Kidney (tissue), 14 donors: ENCODE data around the gene OXSR1. TPM values are rescaled to one million over a fixed set of nuclear protein-coding genes. Genes with fewer than 3 reads are reported as not detected.

Experiments used
- DNase-seq, 5 donors: peaks; one replicate each; pipeline ENCODE4 v3.0.0-alpha.2; 2013 to 2020
- FAIRE-seq: peaks from 2 replicates; lab custom pipeline; 2012; peaks lifted over from hg19 to GRCh38; lab: Jason Lieb, UNC
- H3K27ac ChIP-seq, 2 donors: one replicate each; pipeline ENCODE4 v1.7.0; 2013; ENCODE audit warnings: low read depth in 2 of 2, low read length in 2 of 2, inconsistent platforms in 1 of 2
- H3K27me3 ChIP-seq: one replicate; pipeline ENCODE4 v1.7.1; 2013; ENCODE audit warnings: low read length, inconsistent platforms; ENCODE audit not compliant: control insufficient read depth, insufficient read depth
- H3K36me3 ChIP-seq, 3 donors: one replicate each; pipeline versions ENCODE4 v1.7.0 to v1.7.1; 2013; ENCODE audit warnings: low read length in 3 of 3, control low read depth in 1 of 3, inconsistent platforms in 1 of 3; ENCODE audit not compliant: insufficient read depth in 3 of 3, control insufficient read depth in 2 of 3
- H3K4me1 ChIP-seq, 3 donors: one replicate each; pipeline versions ENCODE4 v1.7.0 to v1.7.1; 2013; ENCODE audit warnings: low read length in 3 of 3, inconsistent platforms in 1 of 3, low read depth in 1 of 3; ENCODE audit not compliant: control insufficient read depth in 2 of 3, insufficient read depth in 2 of 3
- H3K4me3 ChIP-seq, 3 donors: one replicate each; pipeline versions ENCODE4 v1.7.0 to v1.8.1; 2013; ENCODE audit warnings: low read length in 3 of 3, control low read depth in 1 of 3, inconsistent platforms in 1 of 3
- H3K9ac ChIP-seq, 3 donors: one replicate each; pipeline versions ENCODE4 v1.7.0 to v1.7.1; 2013; ENCODE audit warnings: low read length in 3 of 3, control low read depth in 1 of 3, inconsistent platforms in 1 of 3
- H3K9me3 ChIP-seq, 3 donors: one replicate each; pipeline versions ENCODE4 v1.7.0 to v1.7.1; 2013; ENCODE audit warnings: low read length in 3 of 3, control low read depth in 1 of 3, inconsistent platforms in 1 of 3; ENCODE audit not compliant: control insufficient read depth in 2 of 3, insufficient read depth in 1 of 3
- intact Hi-C: fragments of 100-400 bp; cut with DNase I; formaldehyde crosslinking; loops from one replicate; pipeline ENCODE4 v1.11.1; 2022
- polyA plus RNA-seq: library from polyadenylated mRNA; stranded (reverse); fragments of 350-450 nt; fragmentation: Illumina TruSeq; extraction: RNeasy Lipid Tissue Mini Kit (QIAGEN cat#74804); gene quantifications from one replicate; pipeline ENCODE4 v1.2.3, GENCODE V29; 2014; ENCODE audit warnings: low read depth, low replicate concordance; ENCODE audit not compliant: insufficient read depth
- total RNA-seq: library from RNA; stranded (reverse); fragmentation: NEBNext Ultra II Directional; extraction: Animal tissue kit (Norgen Biotek cat#: 25700); gene quantifications from one replicate; pipeline ENCODE4 v1.2.1, GENCODE V29; 2021
- TF ChIP-seq, protein P1 (sequence below): IDR thresholded peaks from 3 replicates; pipeline ENCODE4 v1.5.1; 2012; ENCODE audit warnings: mild to moderate bottlenecking, moderate library complexity, borderline replicate concordance; ENCODE audit not compliant: insufficient read depth; ENCODE audit errors: extremely low read depth
- donor health status: control.
- donor health status: control.
- donor health status: control.
- donor health status: control.
- donor health status: control.
- donor health status: DM: yes; HTN: yes; CAD: no.
- donor health status: Normal renal cell carcinoma (clear cell type).

OXSR1 gene
- total and polyA plus RNA-seq, 2 donors from 2014 or later = 16.7 to 40.0 TPM

DNA sequence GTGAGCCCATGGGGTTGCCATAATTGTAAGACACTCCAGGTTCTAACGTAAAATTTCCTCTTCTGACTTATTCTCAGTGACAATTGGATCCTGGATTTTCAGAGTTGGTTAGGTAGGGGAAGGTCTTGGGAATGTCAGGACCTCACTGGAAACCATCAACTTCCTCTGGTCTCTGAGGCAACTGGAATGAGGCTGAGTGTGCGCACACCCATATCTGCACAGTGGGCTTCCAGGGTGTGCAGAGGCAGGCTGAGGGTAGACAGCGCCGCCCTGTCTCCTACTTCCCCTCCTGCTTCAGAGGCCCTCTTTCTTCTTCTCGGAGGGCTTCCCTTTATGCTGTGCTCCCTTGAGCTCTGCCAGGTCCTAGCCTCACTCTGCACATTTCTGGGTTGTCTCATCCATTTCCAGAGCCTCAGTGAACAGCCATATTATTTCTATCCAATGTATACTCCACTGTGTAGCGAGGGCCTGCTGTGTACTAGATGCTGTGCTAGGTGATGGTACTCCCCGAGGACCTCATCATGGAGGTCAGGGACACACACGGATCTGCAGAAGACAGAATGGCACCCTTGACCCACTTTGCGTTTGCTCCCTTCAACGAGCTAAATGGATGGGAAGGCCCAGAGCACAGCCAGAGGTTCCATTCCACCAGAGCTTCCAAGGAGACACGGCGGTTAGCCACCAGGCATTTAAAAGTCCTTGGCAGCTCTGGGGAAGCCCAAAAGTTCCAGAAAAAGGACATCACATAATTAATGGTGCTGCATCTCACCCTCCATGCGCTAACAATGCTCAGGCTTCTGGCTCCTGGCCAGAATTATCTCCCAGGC is 46.7 kb upstream of the OXSR1 start:
- H3K4me1 ChIP-seq = peaks cover 0 to 14% (median 7%) of the 10 kb centered on the region in 3 donors
- H3K36me3 ChIP-seq = peaks cover 0 to 19% (median 14%) of the 10 kb centered on the region in 3 donors
- no peaks in the 10 kb centered on the region for H3K9me3 ChIP-seq
- FAIRE-seq = no peak
- no peak overlapping the region for H3K9ac ChIP-seq
- TF ChIP-seq, protein P1, sequence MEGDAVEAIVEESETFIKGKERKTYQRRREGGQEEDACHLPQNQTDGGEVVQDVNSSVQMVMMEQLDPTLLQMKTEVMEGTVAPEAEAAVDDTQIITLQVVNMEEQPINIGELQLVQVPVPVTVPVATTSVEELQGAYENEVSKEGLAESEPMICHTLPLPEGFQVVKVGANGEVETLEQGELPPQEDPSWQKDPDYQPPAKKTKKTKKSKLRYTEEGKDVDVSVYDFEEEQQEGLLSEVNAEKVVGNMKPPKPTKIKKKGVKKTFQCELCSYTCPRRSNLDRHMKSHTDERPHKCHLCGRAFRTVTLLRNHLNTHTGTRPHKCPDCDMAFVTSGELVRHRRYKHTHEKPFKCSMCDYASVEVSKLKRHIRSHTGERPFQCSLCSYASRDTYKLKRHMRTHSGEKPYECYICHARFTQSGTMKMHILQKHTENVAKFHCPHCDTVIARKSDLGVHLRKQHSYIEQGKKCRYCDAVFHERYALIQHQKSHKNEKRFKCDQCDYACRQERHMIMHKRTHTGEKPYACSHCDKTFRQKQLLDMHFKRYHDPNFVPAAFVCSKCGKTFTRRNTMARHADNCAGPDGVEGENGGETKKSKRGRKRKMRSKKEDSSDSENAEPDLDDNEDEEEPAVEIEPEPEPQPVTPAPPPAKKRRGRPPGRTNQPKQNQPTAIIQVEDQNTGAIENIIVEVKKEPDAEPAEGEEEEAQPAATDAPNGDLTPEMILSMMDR = no peak
- DNase-seq = peak in 1 of 5 donors; percentile 19
- H3K27ac ChIP-seq = no peak overlapping the region
- H3K27me3 ChIP-seq = no peaks in the 10 kb centered on the region
- no peak overlapping the region for H3K4me3 ChIP-seq
- intact Hi-C loops = no loop called here

DNA sequence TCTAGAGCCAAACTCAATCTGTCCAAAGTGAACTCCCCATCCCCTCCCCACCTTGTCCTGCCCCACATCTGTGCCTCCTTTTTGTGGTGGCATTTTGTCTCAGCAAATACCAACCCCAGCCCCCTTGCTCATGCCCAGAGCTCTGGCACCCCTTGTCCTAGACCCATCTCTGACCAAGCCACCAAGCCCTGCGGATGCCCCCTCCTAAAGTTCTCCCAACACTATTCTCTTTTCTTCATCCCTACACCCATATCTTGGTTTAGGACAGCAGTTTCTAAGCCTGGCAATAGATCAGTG is 46.1 kb upstream of the OXSR1 start:
- no peak for FAIRE-seq
- intact Hi-C loops = no loop called here
- H3K4me1 ChIP-seq = peaks cover 0 to 14% (median 10%) of the 10 kb centered on the region in 3 donors
- H3K9me3 ChIP-seq = no peaks in the 10 kb centered on the region
- H3K4me3 ChIP-seq = no peak overlapping the region
- no peak overlapping the region for H3K27ac ChIP-seq
- no peak overlapping the region for H3K9ac ChIP-seq
- peak in 1 of 5 donors; percentile 22 for DNase-seq
- TF ChIP-seq, protein P1 = no peak
- peaks cover 0 to 22% (median 14%) of the 10 kb centered on the region in 3 donors for H3K36me3 ChIP-seq
- H3K27me3 ChIP-seq = no peaks in the 10 kb centered on the region

DNA sequence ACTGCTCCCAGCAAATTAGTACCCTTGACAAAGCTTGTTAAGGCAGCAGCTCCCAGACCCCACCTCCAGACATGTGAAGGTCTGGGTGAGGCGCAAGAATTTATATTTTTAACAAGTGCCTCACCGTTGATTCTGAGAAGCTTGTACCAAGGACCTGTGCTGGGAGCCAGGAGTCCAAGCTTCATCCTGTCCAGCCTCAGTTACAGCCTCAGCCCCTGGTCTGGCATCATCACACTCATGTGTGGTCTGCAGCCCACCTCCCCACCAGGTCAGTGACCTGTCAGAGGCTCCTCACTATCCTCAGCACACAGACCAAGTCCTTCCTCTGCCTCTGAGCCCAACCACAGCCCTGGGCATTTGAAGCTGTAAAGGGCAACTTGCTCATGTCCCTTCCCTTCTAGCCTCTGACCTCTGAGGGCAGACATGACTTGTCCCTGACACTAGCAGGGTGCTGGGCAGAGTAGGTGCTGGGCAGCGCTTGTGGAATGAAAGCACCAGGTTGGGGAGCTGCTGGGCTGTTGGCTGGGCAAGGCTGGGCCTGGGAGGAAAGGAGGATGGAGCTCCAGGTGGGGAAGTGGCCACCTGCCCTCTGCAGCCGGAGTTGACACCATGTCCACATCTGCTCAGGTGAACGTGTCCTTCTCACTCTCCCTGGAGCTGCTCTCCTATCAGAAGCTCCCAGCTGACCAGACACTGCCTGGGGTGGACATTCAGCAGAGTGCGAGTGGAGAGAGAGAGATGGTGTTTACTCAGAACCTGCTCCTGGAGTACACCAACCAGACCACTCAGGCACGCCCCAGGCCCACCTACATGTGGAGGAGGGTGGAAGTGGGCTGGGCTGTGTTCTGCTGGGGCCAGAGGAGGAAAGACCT is 45.3 kb upstream of the OXSR1 start:
- intact Hi-C loops = no loop called here

More for the DNA sequence above, 45.3 kb upstream of the OXSR1 start:
- Histone ChIP-seq H3K9ac (no peak overlapping the region), H3K4me3 (no peak overlapping the region), H3K27me3 (no peaks in the 10 kb centered on the region), H3K4me1 (peaks cover 0 to 17% (median 11%) of the 10 kb centered on the region in 3 donors), H3K27ac (no peak overlapping the region), H3K9me3 (no peaks in the 10 kb centered on the region), H3K36me3 (peaks cover 0 to 24% (median 20%) of the 10 kb centered on the region in 3 donors)
- TF ChIP-seq, protein P1 = no peak
- DNase-seq = peak in 2 of 5 donors; percentile 29 to 58
- no peak for FAIRE-seq
